ENCODE data around the gene SWT1. TPM values are rescaled to one million over a fixed set of nuclear protein-coding genes. Genes with fewer than 3 reads are reported as not detected.
A peak's percentile ranks its signal among the peaks of the same experiment; 100 is the strongest.

The SWT1 gene
- polyA plus RNA-seq, 1 of the 3 experiments (the other 2 are of a cell fraction) = 1.1 TPM

GRCh38 chr1:185318431-185319138 lies 161.6 kb downstream of the SWT1 start:
- CTCF ChIA-PET = interaction anchor here (1.3 kb wide), 1 partner anchor 362 kb away, joined by 3 read pairs; no protein-coding TSS in a partner anchor
- POLR2A ChIA-PET = interaction anchor here (2.4 kb wide), 1 partner anchor 277 kb away, joined by 8 read pairs; no protein-coding TSS in a partner anchor

More at GRCh38 chr1:185318431-185319138, 161.6 kb downstream of the SWT1 start:
- H2AFZ ChIP-seq (ENCODE audit: low read depth) = peak overlapping the region; percentile 95; the same call in 1 of the 2 replicates
- no peak overlapping the region; a peak in 1 of 4 replicates for H3K4me3 ChIP-seq (ENCODE audit: low read depth in 2 of 2, low read length in 1 of 2)
- peak overlapping the region; percentile 82; the same call in 1 of the 2 replicates for H3K4me2 ChIP-seq
- peaks cover 33% of the 10 kb centered on the region for H3K79me2 ChIP-seq (ENCODE audit: insufficient read depth)
- no peaks in the 10 kb centered on the region for H3K9me2 ChIP-seq
- peaks cover 14 to 26% of the 10 kb centered on the region in 2 experiments for H3K4me1 ChIP-seq (ENCODE audit: control insufficient read depth in 1 of 2, insufficient read depth in 2 of 2, low read depth in 1 of 2, low read length in 1 of 2)
- TF ChIP-seq MAX (IDR thresholded peaks at IDR 0.05; ENCODE audit: low read depth) = no peak
- no peak for TF ChIP-seq USF2 (IDR thresholded peaks at IDR 0.05; ENCODE audit: borderline replicate concordance, low read depth, low read length)
- no peak for TF ChIP-seq SMC3 (IDR thresholded peaks at IDR 0.05; ENCODE audit: low read depth, low read length)
- TF ChIP-seq RXRA (IDR thresholded peaks at IDR 0.05; ENCODE audit: borderline replicate concordance, low read depth) = no peak
- TF ChIP-seq FOXM1 (IDR thresholded peaks at IDR 0.05; ENCODE audit: low read depth) = no peak
- TF ChIP-seq MXI1 (IDR thresholded peaks at IDR 0.05; ENCODE audit: low read depth, low read length) = no peak
- TF ChIP-seq NFIC (IDR thresholded peaks at IDR 0.05; ENCODE audit: borderline replicate concordance) = no peak
- TF ChIP-seq CTCF (IDR thresholded peaks at IDR 0.05) = no peak
- no peak for TF ChIP-seq TCF12 (IDR thresholded peaks at IDR 0.05)
- no peak for TF ChIP-seq FOSL2 (IDR thresholded peaks at IDR 0.05; ENCODE audit: borderline replicate concordance, low read depth)
- no peak for TF ChIP-seq RAD21 (IDR thresholded peaks at IDR 0.05; ENCODE audit: low read length)
- TF ChIP-seq TEAD4 (IDR thresholded peaks at IDR 0.05; ENCODE audit: borderline replicate concordance, insufficient read depth) = no peak
- no peak for TF ChIP-seq ZBTB33 (IDR thresholded peaks at IDR 0.05; ENCODE audit: borderline replicate concordance, low read depth)
- no peak for TF ChIP-seq SIN3A (IDR thresholded peaks at IDR 0.05; ENCODE audit: borderline replicate concordance, low read depth, low read length)
- TF ChIP-seq FOXJ3 (CRISPR knock-in tag; IDR thresholded peaks at IDR 0.05) = no peak
- TF ChIP-seq JUND (IDR thresholded peaks at IDR 0.05) = no peak
- TF ChIP-seq POLR2AphosphoS5 (IDR thresholded peaks at IDR 0.05; ENCODE audit: low read depth, low read length) = no peak
- no peak for TF ChIP-seq RFX5 (IDR thresholded peaks at IDR 0.05; ENCODE audit: low read length)
- H4K20me1 ChIP-seq (ENCODE audit: insufficient read depth) = peaks cover 24% of the 10 kb centered on the region
- DNase-seq = no peak
- H3K9ac ChIP-seq = no peak overlapping the region
- WGBS (ENCODE audit: low lambda C conversion rate) = 87% methylated on average over 10 of the region's 10 CpGs
- H3K27ac ChIP-seq (ENCODE audit: low read depth in 2 of 2, low read length in 1 of 2) = no peak overlapping the region
- H3F3A ChIP-seq (replicated peaks; ENCODE audit: insufficient read depth) = no peaks in the 10 kb centered on the region
- H3K9me3 ChIP-seq = no peaks in the 10 kb centered on the region
- peaks cover 0 to 2% of the 10 kb centered on the region in 2 experiments for H3K36me3 ChIP-seq (replicated peaks in 1 of 2; ENCODE audit: control insufficient read depth in 1 of 2, insufficient read depth in 2 of 2, low read length in 1 of 2)
- H3K27me3 ChIP-seq (ENCODE audit: insufficient read depth) = no peaks in the 10 kb centered on the region
